Hepatocyte (in vitro differentiated cells): Measurements from ENCODE around the gene CFB.

ENCODE experiments used
- CTCF ChIP-seq: fragments of 200-600 bp; sonication (generic); IDR thresholded peaks from 2 replicates; pipeline ENCODE4 v1.5.1; 2016; ENCODE audit warnings: antibody characterized with exemption, mild to moderate bottlenecking; ENCODE audit not compliant: poor library complexity
- EZH2 ChIP-seq: fragments of 200-600 bp; sonication (generic); IDR thresholded peaks from 2 replicates; pipeline ENCODE4 v1.6.1; 2016; ENCODE audit warnings: antibody characterized with exemption, mild to moderate bottlenecking, borderline replicate concordance
- EZH2phosphoT487 ChIP-seq: fragments of 200-600 bp; sonication (generic); IDR thresholded peaks from one replicate; pipeline ENCODE4 v1.6.1; 2018; ENCODE audit warnings: antibody characterized with exemption, mild to moderate bottlenecking, low read depth, moderate library complexity; ENCODE audit not compliant: unreplicated experiment, severe bottlenecking

DNA sequence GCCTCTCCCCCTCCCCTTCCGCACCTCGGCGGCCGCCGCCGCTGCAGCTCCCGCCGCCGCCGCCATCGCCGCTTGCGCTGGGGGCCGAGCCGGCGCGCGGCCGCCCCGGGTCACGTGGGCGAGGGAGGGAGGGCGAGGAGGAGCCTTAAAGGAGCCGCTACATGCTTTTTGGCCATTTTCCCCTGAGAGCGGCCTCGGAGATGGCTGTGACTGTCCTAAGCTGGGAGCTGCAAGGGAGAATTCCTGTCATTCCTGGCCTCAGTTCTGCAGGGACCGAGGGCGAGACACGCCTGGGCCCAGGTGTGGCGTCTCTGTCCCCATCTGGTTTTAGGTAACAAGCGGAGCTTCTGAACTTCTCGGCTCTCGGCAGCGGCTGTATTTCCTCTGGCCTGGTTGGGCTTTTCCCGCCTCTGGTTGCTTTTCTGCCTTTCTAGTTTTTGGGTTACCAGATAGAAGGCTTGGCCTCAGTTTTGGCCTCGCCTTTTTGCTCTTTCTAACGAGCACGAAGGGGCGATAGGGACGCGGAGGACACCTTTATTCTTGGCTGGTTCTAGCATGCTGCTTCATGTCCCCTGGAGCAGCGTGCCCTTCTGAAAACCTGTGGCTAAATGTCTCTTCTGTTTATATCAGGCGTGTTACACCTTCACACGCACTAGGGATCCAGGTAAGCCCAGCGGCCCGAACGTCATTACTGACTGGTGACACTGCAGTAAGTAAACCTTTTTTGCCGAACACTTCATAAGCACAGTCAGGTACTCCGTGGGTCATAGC is 48.1 kb upstream of the CFB start, which contains the start of gene EHMT2:
- TF ChIP-seq CTCF (no peak), EZH2 (no peak), EZH2phosphoT487 (no peak)
